ENCODE results near the gene DTYMK. TPM values are rescaled to one million over a fixed set of nuclear protein-coding genes. Genes with fewer than 3 reads are reported as not detected.

Gene DTYMK
- total RNA-seq, 1 donor = 14.1 TPM

DNA sequence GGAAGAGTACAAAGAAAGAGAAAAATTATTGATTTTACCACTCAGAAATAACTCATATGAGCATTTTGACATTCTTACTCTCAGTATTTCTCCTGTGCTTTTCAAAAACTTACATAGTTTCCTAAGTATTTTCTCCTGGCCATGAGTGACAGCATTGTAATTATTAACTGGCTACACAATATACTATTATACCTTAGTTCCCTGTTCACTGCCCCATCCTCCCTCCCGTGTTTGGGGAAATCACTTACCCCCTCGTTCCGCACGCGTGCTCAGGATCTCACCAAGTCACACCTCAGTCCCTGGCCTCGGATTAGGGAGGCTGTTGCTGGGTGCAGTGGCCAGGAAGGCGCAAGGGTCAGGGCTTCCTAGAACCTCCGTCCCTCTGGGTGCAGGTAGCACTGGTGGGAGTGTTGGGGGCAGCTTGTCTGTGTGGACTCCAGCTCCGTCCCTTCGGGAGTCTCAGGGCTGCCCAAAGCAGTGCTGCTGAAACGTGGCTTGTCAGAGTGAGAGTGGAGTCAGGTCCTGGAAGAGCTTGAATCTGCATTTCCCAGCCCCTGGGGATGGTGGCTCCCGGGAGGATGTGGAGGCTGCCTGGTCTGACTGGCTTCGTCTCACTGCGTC is 25.9 kb downstream of the DTYMK start:
- no peaks in the 10 kb centered on the region for H3K79me2 ChIP-seq (ENCODE audit: insufficient read depth, low read length)

DNA sequence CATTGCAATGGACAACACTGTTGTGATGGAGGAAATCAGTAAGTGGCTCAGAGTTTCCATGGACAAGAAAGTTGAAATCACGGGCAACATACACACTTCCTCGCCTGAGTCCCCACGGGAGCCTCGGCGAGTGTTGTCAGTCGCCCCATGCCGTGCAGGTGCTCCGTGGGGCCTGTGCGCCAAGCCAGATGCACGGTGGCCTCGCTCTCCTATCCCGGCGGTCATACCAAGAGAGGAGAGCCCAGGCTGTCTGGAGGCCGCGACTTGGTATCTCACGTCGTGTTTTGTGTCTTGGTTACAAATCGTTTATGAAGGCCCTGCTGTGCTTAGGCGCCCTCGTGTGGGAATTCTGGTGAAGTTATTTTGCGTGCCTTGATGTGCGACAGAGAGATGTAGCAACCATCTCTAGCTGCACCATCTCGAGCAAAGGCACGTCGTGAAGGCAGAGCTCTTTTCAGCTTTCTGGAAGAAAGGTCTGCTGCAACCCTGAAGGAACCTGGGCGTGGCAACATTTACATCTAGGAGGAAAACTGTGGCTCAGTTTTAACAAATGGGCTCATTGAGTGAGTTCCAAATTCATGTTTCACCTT is 27.4 kb downstream of the DTYMK start:
- H3K9me3 ChIP-seq (ENCODE audit: low read depth, low read length) = no peaks in the 10 kb centered on the region
- no peak overlapping the region for H3K27ac ChIP-seq (ENCODE audit: low read depth, low read length)
- H3K36me3 ChIP-seq (ENCODE audit: insufficient read depth, low read length) = peaks cover 54% of the 10 kb centered on the region
- H3K4me1 ChIP-seq (ENCODE audit: insufficient read depth, low read length) = no peaks in the 10 kb centered on the region
- peak; percentile 92 for DNase-seq (ENCODE audit: insufficient read length, low spot score, missing footprints)
- H3K4me3 ChIP-seq (ENCODE audit: insufficient read depth, low read length) = no peak overlapping the region
- TF ChIP-seq, protein P1, sequence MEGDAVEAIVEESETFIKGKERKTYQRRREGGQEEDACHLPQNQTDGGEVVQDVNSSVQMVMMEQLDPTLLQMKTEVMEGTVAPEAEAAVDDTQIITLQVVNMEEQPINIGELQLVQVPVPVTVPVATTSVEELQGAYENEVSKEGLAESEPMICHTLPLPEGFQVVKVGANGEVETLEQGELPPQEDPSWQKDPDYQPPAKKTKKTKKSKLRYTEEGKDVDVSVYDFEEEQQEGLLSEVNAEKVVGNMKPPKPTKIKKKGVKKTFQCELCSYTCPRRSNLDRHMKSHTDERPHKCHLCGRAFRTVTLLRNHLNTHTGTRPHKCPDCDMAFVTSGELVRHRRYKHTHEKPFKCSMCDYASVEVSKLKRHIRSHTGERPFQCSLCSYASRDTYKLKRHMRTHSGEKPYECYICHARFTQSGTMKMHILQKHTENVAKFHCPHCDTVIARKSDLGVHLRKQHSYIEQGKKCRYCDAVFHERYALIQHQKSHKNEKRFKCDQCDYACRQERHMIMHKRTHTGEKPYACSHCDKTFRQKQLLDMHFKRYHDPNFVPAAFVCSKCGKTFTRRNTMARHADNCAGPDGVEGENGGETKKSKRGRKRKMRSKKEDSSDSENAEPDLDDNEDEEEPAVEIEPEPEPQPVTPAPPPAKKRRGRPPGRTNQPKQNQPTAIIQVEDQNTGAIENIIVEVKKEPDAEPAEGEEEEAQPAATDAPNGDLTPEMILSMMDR (IDR thresholded peaks at IDR 0.05; ENCODE audit: extremely low read depth, low read depth, low read length) = peak; percentile 77
- no peak overlapping the region for H2AFZ ChIP-seq (ENCODE audit: low read length)
- H3K4me2 ChIP-seq (ENCODE audit: insufficient read depth, low read length) = no peak overlapping the region
- no peaks in the 10 kb centered on the region for H3K27me3 ChIP-seq (ENCODE audit: insufficient read depth, low read length)
- no peaks in the 10 kb centered on the region for H3K79me2 ChIP-seq (ENCODE audit: insufficient read depth, low read length)
- peaks cover 9% of the 10 kb centered on the region for H4K20me1 ChIP-seq (ENCODE audit: insufficient read depth, low read length)

More for the DNA sequence above, 25.9 kb downstream of the DTYMK start:
- H3K4me1 ChIP-seq (ENCODE audit: insufficient read depth, low read length) = peaks cover 11% of the 10 kb centered on the region
- no peak overlapping the region for H2AFZ ChIP-seq (ENCODE audit: low read length)
- H4K20me1 ChIP-seq (ENCODE audit: insufficient read depth, low read length) = peaks cover 9% of the 10 kb centered on the region
- TF ChIP-seq, protein P1 (IDR thresholded peaks at IDR 0.05; ENCODE audit: extremely low read depth, low read depth, low read length) = no peak
- H3K27ac ChIP-seq (ENCODE audit: low read depth, low read length) = no peak overlapping the region
- peaks cover 42% of the 10 kb centered on the region for H3K36me3 ChIP-seq (ENCODE audit: insufficient read depth, low read length)
- no peaks in the 10 kb centered on the region for H3K27me3 ChIP-seq (ENCODE audit: insufficient read depth, low read length)
- no peaks in the 10 kb centered on the region for H3K9me3 ChIP-seq (ENCODE audit: low read depth, low read length)
- no peak overlapping the region for H3K4me2 ChIP-seq (ENCODE audit: insufficient read depth, low read length)
- DNase-seq (ENCODE audit: insufficient read length, low spot score, missing footprints) = no peak
- no peak overlapping the region for H3K4me3 ChIP-seq (ENCODE audit: insufficient read depth, low read length)

DNA sequence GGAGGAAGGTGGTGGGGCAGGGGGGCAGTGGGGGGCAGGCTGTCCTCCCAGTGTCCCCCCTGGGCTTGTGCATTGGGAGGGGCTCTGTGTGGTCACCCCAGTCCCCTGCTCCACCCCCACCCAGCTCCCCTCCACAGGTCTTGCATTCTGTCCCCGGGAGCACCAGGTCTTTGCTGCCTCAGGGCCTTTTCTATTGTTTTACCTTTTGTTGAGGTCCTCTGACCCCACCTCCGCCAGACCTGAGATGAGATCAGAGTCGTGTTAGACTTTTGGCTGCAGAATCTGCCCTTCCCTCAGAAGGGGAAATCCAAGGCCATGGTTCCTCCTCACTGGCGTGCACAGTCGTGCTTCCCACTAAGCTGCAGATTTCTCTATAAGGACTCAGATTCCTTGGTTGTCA is 28.3 kb downstream of the DTYMK start:
- Histone ChIP-seq H3K36me3 (ENCODE audit: insufficient read depth, low read length) (peaks cover 54% of the 10 kb centered on the region), H2AFZ (ENCODE audit: low read length) (no peak overlapping the region), H3K79me2 (ENCODE audit: insufficient read depth, low read length) (peaks cover 2% of the 10 kb centered on the region), H3K4me1 (ENCODE audit: insufficient read depth, low read length) (no peaks in the 10 kb centered on the region), H3K4me3 (ENCODE audit: insufficient read depth, low read length) (no peak overlapping the region), H3K27ac (ENCODE audit: low read depth, low read length) (no peak overlapping the region), H4K20me1 (ENCODE audit: insufficient read depth, low read length) (peaks cover 9% of the 10 kb centered on the region), H3K27me3 (ENCODE audit: insufficient read depth, low read length) (no peaks in the 10 kb centered on the region), H3K4me2 (ENCODE audit: insufficient read depth, low read length) (no peak overlapping the region), H3K9me3 (ENCODE audit: low read depth, low read length) (no peaks in the 10 kb centered on the region)
- TF ChIP-seq, protein P1 (IDR thresholded peaks at IDR 0.05; ENCODE audit: extremely low read depth, low read depth, low read length) = no peak
- no peak for DNase-seq (ENCODE audit: insufficient read length, low spot score, missing footprints)

DNA sequence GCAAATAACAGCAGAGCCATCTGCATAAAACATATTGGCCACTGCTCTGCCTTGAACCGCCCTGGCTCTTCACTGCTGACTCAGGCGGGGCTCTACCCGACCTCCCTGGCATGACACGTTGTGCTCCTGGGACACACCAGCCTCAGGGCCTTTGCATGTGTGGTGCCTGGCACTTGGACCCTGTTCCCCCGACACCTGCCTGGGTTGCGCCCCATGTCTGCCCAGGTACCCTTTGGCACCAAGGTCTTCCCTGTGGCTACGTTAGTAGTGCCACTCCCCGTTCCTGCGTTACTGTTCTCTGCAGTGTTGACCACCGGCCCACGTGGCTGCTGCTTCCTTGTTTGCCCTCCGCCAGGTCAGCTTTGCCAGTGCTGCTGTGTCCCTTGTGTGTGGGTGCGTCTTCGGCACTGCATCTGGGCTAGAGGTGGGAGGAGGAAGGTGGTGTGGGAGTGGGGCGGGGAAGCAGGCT is 28.8 kb downstream of the DTYMK start:
- TF ChIP-seq, protein P1 (IDR thresholded peaks at IDR 0.05; ENCODE audit: extremely low read depth, low read depth, low read length) = no peak
- Histone ChIP-seq H3K36me3 (ENCODE audit: insufficient read depth, low read length) (peaks cover 59% of the 10 kb centered on the region), H3K4me3 (ENCODE audit: insufficient read depth, low read length) (no peak overlapping the region), H3K4me2 (ENCODE audit: insufficient read depth, low read length) (no peak overlapping the region), H3K27me3 (ENCODE audit: insufficient read depth, low read length) (no peaks in the 10 kb centered on the region), H3K27ac (ENCODE audit: low read depth, low read length) (no peak overlapping the region), H3K9me3 (ENCODE audit: low read depth, low read length) (no peaks in the 10 kb centered on the region), H3K79me2 (ENCODE audit: insufficient read depth, low read length) (peaks cover 7% of the 10 kb centered on the region), H2AFZ (ENCODE audit: low read length) (no peak overlapping the region), H3K4me1 (ENCODE audit: insufficient read depth, low read length) (no peaks in the 10 kb centered on the region), H4K20me1 (ENCODE audit: insufficient read depth, low read length) (peaks cover 11% of the 10 kb centered on the region)
- peak; percentile 73 for DNase-seq (ENCODE audit: insufficient read length, low spot score, missing footprints)

All from osteoblast (primary cell).